ENCODE data around the gene SYNE1.

DNA sequence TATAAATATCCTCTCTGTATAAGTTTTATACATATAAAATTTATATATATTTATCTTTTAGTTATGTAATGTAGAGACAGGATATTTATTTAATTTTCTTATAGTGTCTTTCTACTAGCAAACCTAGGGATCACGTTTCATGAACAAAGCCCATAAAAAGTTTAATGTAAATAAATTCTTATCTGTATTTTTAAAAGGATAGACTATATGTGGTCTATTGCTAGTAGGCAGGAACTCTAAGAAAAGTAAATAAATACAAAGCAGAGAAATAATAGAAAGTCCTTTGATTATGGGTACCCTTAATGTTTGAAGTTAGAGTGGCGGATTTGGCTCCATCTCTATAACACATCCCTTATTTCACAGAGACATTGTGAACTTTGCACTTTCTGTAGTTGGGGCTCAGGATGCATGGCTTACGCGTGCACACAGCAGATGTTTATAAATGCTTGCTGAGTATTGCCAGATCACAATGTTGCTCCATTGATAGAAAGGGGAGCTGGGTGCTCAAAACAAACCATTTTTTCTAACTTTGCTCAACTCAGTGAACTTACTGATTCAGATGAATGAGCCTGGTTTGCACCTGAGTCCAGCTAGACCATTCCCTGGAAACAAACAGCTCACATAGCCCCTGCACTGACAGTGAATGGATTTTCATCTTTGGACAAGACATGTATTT, 179.1 kb downstream of the SYNE1 start:
- TF ChIP-seq, protein P1, sequence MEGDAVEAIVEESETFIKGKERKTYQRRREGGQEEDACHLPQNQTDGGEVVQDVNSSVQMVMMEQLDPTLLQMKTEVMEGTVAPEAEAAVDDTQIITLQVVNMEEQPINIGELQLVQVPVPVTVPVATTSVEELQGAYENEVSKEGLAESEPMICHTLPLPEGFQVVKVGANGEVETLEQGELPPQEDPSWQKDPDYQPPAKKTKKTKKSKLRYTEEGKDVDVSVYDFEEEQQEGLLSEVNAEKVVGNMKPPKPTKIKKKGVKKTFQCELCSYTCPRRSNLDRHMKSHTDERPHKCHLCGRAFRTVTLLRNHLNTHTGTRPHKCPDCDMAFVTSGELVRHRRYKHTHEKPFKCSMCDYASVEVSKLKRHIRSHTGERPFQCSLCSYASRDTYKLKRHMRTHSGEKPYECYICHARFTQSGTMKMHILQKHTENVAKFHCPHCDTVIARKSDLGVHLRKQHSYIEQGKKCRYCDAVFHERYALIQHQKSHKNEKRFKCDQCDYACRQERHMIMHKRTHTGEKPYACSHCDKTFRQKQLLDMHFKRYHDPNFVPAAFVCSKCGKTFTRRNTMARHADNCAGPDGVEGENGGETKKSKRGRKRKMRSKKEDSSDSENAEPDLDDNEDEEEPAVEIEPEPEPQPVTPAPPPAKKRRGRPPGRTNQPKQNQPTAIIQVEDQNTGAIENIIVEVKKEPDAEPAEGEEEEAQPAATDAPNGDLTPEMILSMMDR (IDR thresholded peaks at IDR 0.05; ENCODE audit: insufficient read depth, low read length): no peak
- no peak for TF ChIP-seq POLR2AphosphoS5 (IDR thresholded peaks at IDR 0.05; ENCODE audit: low read depth)
- no peak for TF ChIP-seq REST (IDR thresholded peaks at IDR 0.05; ENCODE audit: insufficient replicate concordance, low read depth)

Measured in HL-60 (cell line).